A549 (cell line): ENCODE data around the gene BTBD6.

ENCODE experiments used
- CHD2 ChIP-seq: fragments of 150-350 bp; IDR thresholded peaks from 2 replicates; pipeline ENCODE4 v1.6.1; 2014; ENCODE audit warnings: low read length; ENCODE audit not compliant: partially characterized antibody
- RAD21 ChIP-seq, 2 experiments: fragments of >200 bp in 1 of 2; sonication (Bioruptor Twin) in 1 of 2; formaldehyde crosslinking in 1 of 2; IDR thresholded peaks in 1 of 2; conservative IDR thresholded peaks in 1 of 2; 2 replicates in 1 of 2; 3 replicates in 1 of 2; pipeline ENCODE4 v1.6.1; 2012 to 2018; ENCODE audit warnings: inconsistent platforms in 1 of 2
- RCOR1 ChIP-seq: fragments of 150-350 bp; IDR thresholded peaks from 2 replicates; pipeline ENCODE4 v1.6.1; 2014; ENCODE audit warnings: antibody characterized with exemption, low read length, low read depth
- RNF2 ChIP-seq: fragments of 200-600 bp; sonication (generic); IDR thresholded peaks from 2 replicates; pipeline ENCODE4 v1.6.1; 2016; ENCODE audit warnings: low read depth, mild to moderate bottlenecking, antibody characterized with exemption, moderate library complexity, borderline replicate concordance
- TF ChIP-seq, protein P1 (sequence below): IDR thresholded peaks from 2 replicates; pipeline ENCODE4 v1.6.1; 2012

DNA sequence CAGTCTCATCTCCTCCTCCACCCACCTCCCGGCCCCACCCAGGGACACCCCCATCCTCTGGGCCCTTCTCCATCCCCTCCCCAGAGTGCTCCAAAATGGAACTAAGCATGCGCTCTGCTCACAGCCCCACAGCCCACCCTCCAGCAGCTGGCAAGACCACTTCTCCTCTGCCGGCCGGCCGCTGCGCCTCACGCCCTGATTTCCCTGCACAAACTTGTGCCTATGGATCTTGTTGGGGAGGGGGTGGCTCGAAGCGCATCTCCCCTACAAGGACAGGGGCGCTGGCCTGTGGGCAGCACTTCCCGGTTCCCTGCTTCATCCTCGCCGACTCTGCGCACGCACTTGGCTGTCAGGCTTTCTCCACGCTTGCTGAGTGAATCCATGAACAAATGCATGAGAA, 47.7 kb upstream of the BTBD6 start:
- TF ChIP-seq CHD2: no peak
- no peak for TF ChIP-seq RCOR1
- TF ChIP-seq, protein P1, sequence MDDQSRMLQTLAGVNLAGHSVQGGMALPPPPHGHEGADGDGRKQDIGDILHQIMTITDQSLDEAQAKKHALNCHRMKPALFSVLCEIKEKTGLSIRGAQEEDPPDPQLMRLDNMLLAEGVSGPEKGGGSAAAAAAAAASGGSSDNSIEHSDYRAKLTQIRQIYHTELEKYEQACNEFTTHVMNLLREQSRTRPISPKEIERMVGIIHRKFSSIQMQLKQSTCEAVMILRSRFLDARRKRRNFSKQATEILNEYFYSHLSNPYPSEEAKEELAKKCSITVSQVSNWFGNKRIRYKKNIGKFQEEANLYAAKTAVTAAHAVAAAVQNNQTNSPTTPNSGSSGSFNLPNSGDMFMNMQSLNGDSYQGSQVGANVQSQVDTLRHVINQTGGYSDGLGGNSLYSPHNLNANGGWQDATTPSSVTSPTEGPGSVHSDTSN: no peak
- TF ChIP-seq RNF2: no peak
- TF ChIP-seq RAD21 (conservative IDR thresholded peaks at IDR 0.05 in 1 of 2, IDR thresholded peaks at IDR 0.05 in 1 of 2): no peak
